ENCODE results near the gene UROS.

The UROS gene

DNA sequence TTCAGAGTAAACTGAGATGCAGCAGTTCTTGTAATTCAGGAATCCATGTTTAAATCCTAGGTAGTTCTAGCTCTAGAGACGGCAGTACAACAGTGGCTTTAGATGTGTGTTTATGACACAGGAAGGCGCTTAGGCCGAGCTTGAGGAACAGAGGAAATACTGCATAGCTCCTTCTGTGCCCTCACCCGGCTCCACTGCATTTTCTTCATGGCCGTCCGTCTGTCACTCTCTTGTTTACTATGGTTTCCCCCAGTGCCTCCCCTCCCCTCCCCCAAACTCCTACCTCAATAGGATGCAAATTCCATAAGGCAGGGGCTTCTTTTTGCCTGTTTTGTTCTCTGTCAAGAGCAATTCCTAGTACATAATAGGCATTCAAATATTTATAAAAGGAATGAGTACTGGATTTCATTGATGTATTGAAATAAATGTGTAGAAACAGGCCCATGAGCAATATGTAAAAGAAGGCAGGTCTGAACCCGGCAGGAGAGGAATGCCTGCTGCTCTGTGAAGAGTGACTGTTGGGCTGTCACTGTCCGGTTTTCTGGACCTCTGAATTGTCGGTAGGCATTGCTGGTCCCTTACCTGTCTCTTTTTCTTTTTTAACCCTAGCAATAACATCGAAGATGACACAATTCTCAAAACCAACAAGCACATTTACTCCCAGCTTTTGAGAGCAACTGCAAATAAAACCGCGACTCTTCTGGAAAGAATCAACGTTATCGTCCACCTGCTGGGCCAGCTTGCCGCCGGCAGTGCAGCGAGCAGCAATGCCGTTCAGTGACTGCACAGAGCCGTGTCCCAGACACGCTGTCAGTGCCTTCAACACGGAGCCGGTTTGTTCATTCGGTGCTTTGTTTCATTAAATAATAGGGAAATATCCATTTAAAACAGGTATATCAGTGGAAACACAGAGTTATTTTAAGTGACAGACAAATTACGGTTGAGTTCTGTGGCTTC lies 60.1 kb downstream of the UROS start:
- DNase-seq (ENCODE audit: low spot score), result no peak

- no peak for DNase-seq (ENCODE audit: low spot score)
Measured at GRCh38 chr10:125761961-125762360, 61.1 kb downstream of the UROS start.

GRCh38 chr10:125757742-125758141 lies 65.3 kb downstream of the UROS start:
- no peak for DNase-seq (ENCODE audit: low spot score)

DNA sequence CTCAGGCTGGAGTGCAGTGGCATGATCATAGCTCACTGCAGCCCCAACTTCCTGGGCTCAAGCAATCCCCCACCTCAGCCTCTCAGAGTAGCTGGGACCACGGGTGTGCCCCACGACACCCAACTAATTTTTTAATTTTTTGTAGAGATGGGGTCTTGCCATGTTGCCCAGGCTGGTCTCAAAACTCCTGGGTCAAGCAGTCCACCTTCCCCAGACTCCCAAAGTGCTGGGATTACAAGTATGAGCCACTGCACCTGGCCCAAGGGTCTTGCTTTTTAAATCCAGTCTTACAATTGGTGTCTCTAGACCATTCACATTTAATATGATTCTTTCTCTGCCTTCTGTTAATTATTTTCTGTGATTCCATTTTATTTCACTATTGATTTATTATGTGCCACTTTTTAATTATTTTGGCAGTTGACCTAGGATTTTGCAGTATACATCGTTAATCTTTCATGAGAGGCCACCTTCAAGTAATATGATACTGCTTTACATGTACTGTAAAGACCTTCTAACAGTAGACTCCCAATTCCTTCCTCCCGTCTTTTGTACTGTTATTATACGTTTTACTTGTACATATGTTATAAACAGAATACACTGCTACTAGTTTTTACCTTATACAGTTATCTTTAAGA lies 66.1 kb downstream of the UROS start:
- no peak for DNase-seq (ENCODE audit: low spot score)

GRCh38 chr10:125756196-125756595 lies 66.9 kb downstream of the UROS start:
- no peak for DNase-seq (ENCODE audit: low spot score)

DNA sequence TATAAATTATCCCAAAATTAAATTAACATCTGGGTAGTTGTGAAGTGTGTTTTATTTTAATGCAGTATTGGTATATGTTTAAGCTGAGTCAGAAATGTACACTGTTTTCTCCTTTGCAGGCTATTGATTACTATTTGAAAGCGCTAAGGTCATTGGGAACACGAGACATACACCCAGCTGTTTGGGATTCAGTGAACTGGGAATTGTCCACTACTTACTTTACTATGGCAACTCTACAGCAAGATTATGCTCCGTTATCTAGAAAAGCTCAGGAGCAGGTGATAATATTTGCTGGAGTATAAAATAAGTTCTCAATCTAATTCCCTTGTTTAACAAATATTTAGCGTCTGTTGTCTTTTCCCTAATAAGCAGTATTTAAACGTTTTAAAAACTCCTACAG lies 75.6 kb downstream of the UROS start:
- no peak for DNase-seq (ENCODE audit: low spot score)

GRCh38 chr10:125744909-125745308 lies 78.1 kb downstream of the UROS start:
- no peak for DNase-seq (ENCODE audit: low spot score)

GRCh38 chr10:125742465-125742864 lies 80.6 kb downstream of the UROS start:
- DNase-seq (ENCODE audit: low spot score), result no peak

DNA sequence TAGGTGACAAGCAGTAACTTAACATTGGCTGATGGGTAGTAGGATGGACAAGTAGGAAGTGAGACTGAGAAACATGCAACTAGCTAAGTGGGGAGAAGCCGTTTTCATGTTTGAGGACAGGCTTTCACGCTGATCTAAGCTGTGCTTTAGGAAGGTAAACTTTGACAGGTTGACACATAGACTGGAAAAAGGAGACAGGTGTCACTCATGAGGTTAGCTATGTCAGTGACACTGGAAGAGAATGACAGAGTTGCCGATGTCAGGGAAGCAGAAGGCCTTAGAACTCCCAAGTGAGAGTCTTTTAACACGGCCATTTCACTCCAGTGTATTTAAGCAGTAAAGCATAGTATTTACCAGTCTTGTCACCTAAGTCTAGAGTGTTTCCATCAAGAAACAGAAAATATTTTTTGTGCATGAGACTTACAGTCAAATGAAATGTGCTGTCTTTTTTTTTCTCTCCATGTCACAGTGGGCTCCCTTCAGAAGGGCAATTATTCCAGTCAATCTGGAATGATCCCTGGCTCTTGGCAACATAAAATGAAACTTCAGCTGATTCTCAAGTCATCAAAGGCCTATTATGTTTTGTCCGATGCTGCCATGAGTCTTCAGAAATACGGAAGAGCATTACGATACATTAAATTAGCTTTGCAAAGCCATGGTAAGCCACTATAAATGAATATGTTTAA lies 82.9 kb downstream of the UROS start:
- DNase-seq (ENCODE audit: low spot score), result no peak
